ENCODE measurements around the gene FOXB1. TPM values are rescaled to one million over a fixed set of nuclear protein-coding genes. Genes with fewer than 3 reads are reported as not detected.

Gene FOXB1
- total RNA-seq, 1 experiment from 2014 or later: not detected

DNA sequence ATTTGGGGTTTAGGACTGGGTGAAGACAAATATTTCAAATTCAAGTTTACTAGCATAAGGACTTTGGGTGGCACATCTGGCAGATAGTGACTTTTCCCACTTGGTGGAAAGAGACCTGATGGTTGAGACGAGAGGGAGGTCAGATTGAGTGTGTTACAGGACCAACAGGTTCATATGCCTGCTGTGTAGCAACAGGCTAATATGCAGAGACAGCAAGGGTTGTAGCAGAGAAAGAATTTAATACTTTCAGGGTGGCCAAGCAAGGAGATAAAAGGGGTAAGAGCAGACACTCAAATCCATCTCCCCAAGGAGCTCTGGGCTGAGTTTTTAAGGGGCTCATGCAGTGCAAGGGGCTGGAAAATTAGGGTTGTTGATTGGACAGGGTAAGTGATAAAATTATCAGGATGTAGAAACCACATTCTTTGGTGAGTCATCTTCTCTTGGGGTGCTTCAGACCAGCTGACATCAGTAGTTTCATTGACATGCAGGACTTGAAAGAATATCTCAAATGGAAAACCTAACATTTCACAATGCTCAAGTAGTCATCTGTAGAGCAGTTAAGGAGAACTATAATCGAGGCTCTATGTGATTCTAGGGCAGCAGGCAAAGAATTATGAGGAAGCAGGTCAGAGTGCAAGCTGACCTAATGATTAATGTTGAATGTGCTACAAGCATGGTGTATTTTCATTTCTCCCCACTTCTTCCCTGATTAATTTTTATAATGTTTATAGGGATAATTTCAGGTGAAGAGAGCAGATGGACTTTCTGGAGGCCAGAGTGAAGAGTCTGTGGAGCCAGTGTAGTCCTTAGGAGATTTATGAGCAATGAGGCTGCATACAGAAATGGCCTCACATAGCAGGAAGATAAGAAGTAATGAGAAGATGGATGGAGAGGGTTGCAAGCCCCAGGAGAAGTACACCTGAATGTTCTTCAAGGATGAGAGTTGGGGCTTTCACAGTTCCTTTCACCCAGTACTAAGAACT is 13.7 kb downstream of the FOXB1 start:
- DNase-seq (ENCODE audit: low spot score): peak; percentile 44

DNA sequence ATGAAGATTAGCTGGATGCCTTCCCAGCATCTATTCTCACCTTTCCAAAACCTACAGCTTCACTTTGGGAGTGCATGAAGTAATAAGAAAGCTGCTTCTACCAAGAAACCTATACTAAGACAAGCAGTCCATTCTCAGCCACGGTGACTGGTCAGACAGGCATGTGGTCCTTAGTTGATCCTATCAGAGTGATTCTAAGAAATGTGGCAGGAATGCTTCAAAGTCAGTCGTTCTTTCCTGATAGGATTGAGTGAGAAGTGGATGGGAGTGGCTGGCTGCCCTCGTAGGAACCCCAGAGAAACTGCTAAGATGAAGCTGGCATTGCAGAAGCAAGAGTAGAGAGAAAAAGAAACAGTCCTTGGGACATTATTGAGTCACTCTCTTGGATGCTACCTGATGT is 16.6 kb downstream of the FOXB1 start:
- DNase-seq (ENCODE audit: low spot score): no peak

DNA sequence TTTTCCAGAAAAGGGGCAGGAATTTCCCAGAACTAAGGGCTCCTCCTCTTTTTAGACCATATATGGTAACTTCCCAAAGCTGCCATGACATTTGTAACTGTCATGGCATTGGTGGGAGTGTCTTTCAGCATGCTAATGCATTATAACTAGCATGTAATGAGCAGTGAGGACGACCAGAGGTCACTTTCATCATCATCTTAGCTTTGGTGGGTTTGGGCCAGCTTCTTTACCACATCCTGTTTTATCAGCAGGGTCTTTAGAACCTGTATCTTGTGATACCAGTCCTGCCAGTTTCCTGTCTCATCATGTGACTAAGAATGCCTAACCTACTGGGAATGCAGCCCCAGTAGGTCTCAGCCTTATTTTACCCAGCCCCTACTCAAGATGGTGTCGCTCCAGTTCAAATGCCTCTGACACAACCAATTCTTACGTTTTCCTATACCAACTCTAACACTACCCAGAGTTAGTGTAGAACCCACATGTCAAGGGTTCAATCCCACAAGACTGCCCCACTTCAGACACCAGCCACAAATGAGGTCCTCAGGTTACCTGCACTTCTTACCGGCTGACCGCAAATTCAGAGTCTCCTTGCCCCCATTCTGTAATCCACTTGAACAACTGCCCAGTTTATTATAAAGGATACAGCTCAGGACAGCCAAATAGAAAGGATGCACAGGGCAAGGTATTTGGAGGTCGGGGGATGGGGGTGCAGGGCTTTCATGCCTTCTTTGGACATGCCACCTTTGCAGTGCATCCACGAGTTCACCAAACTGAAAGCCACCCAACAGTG is 17.7 kb downstream of the FOXB1 start:
- no peak for DNase-seq (ENCODE audit: low spot score)

DNA sequence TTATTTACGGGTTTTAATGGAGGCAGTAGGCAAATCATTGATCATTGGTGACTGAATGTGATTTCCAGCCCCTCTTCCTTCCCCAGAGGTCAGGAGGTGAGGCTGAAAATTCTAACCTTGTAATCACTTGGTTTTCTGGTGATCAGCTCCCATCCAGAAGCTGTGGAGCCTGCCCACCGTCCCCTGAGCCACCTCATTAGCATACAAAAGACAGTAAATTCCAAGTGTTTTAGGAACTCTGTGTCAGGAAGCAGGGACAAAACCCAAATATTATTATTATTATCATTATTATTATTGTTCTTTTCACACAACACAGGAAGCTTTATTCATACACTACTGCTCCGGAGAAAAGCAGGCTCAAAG is 18.2 kb downstream of the FOXB1 start:
- DNase-seq (ENCODE audit: low spot score): no peak

DNA sequence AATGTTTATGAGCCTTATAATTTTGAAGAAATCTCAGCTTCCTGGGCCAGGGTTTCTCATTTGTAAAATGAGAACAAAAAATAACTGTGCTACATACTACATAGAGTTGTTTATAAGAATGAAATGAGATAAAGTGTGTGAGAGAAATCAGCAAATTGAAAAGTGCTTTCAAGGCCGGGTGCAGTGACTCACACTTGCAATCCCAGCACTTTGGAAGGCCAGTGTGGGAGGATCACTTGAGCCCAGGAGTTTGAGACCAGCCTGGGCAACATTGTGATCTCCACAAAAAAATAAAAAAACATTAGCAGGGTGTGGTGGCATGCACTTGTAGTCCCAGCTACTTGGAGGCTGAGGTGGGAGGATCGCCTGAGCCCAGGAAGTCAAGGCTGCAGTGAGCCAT is 22.4 kb downstream of the FOXB1 start:
- no peak for DNase-seq (ENCODE audit: low spot score)

DNA sequence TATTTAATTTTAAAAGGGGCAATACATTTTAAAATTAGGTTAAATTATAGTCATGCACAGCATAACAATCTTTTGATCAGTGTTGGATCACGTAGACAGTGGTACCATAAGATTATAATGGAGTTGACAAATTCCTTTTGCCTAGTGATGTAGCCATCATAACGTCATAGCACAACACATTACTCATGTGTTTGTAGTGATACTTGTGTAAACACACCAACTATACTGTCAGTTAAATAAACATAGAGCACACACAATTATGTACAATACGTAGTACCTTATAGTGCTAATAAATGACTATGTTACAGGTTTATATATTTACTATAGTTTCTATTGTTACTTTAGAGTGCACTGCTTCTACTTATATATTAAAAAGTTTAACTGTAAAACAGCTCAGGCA is 31.2 kb downstream of the FOXB1 start:
- DNase-seq (ENCODE audit: low spot score): no peak

DNA sequence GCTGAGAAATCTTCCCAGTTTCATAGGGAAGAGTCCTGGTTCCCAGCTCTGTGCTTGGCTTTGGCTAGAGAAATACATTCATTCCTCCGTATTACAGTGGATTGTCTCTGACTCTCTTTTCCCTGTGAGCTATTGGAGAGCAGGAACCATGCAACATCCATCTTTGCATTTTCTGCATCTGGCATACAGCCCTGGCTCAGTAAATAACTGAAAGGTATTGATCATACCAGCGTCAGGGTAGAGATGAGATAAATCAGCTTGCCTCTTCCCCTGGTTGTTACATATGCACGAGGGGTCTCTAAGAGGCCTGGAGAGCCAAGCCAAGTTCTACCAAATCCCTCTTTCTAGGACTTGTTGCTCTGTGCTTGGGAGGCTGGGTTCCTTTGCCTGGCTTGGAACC is 35.2 kb downstream of the FOXB1 start:
- no peak for DNase-seq (ENCODE audit: low spot score)

DNA sequence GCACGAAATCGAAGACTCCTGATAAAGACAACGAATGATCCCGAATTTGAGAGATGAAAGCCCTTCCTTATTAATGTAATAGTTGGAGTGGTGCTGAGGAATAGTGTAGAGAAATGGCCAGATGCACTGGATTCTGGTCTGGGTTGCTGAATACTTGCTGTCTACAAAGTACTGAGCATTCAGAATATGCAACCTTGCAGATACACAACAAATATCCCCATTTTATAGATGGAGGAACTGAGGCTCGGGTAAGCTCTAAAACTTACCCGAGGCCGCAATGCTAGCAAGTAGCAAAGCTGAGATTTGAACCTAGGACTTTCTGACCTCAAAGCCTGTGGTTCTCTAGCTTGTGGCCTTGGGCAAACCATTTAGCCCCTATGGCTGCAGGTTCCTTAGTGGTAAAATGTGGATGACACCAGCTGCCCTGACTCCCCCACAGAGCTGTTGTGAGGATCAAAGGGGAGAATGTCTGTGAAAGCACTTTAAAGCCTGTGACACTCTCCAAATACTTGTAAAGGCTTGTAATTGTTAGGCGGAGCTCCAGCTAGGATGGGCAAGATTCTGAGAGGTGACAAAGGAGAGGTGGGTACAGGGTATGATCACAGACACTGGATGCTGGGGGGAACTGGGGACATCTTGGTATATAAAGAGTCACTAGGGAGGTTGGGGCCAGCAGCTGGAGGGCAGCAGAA is 39.8 kb downstream of the FOXB1 start:
- DNase-seq (ENCODE audit: low spot score): no peak

DNA sequence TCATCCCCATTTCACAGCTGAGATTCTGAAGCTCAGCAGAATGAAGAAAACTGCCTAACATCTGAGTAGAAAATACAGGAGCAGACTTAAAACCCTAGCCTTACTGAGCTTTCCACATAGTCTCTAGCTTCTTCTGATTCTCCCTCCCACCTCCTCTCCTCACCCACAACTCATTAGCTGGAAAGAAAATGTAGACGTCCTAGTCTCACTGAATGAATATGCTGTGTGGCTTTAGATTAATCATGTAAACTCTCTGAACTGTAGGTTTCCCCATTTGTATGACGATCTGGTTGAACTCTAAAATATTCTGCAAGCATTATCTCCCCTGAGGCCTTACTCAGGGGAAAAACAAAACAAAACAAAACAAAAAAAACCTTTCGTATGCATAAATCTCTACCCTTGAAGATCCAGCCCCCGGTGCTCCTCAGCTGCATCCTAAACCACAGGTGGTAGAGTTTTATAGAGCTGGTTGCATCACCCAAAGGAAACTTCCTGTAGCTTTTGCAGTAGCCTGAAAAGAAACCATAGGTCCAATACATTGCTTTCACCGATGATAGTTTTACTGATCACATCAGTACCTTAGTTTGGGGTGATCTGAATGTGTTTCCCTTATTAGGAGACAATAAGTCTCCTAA is 40.6 kb downstream of the FOXB1 start:
- DNase-seq (ENCODE audit: low spot score): no peak

DNA sequence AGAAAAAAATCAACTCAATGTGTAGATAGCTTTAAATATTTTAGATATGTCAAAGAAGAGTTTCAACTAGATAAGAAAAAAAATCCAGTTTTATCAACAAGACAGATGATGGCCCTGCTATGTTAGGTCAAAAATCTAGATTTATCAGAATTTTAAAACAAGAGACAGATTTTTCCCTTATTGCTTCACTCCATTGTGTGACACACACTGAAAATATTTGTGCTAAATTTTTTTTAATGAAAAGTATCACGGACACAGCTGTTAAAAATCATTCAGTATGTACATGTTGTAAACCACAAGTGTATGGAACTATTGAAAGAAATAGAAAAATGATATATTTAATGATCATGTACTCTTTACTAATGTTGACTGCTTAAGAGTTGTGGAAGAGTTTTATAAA is 43.6 kb downstream of the FOXB1 start:
- DNase-seq (ENCODE audit: low spot score): no peak

DNA sequence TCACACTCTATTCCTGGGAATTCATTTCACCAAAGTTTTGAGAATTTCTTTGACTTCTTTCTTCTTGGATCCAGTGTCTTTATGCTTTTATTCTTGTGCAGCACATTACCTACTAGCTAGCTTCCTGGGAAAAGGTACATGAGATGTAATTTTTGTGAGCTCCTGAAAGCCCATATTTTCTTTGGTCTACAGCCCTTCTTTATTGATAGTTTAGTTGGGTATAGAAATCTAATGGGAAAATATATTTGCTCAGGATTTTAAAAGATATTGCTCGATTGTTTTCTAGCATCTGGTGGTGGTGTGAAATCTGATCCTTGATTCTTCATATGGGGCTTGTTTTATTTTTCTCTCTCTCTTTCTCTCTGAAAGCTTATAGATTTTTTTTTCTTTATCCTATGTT is 45.8 kb downstream of the FOXB1 start:
- DNase-seq (ENCODE audit: low spot score): no peak

DNA sequence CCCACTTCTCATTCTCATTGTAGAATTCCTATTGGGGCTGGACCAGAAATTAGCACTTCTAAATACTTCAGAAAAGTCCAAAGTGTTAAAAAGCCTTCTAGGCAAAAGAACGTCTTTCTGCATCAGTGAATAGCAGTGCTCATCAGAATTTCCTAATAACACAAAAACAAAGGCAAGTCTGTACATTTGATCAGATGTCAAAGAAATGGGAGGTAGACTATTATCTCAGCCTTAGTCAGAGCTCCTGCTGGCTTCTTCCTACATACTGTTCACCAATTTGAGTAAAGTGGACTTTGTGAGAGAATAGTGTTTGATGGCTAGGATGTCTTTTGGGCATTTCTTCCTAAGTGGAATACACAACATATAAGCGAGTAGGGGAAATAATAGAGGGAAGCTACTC is 48.7 kb downstream of the FOXB1 start:
- DNase-seq (ENCODE audit: low spot score): no peak

DNA sequence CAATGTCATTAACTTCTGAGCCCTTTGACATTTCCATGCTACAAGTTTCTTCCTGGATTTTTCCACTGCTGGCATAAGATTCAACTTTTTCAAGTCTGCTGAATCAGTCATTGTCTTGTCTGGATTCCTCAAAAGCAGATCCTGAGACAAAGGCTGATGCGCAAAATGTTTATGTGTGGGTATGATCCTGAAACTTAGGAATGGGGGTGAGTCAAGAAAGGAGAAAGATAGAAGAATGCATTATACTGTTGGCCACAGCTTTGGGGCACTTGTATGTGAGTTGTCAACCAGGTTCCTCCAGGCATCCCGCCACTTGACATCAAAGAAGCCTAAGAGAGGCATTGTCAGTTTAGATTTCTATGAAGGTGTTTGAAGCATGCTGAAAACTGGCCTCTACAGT is 50.4 kb downstream of the FOXB1 start:
- no peak for DNase-seq (ENCODE audit: low spot score)
